NCI-H345 treated with DMSO at 0.1 percent for 48 hours (cell line): ENCODE data around the gene ZNF200.
"Not testable (repeated sequence)": the region's sequence is repeated elsewhere in the genome, so short reads cannot be mapped to it uniquely, and the experiment has no call there.

ENCODE experiments used
- DNase-seq: peaks from one replicate; lab custom pipeline; 2025; ENCODE audit not compliant: unreplicated experiment; lab: John Stamatoyannopoulos, UW

The ZNF200 gene

GRCh38 chr16:3254309-3254708, 19.4 kb upstream of the ZNF200 start:
- DNase-seq, result no peak

- no peak for DNase-seq
Measured at GRCh38 chr16:3252967-3253366, 18.0 kb upstream of the ZNF200 start.

GRCh38 chr16:3249451-3249850, 14.5 kb upstream of the ZNF200 start:
- no peak for DNase-seq

- no peak for DNase-seq
Measured at GRCh38 chr16:3249020-3249419, 14.1 kb upstream of the ZNF200 start.

GRCh38 chr16:3248596-3248995, 13.6 kb upstream of the ZNF200 start:
- no peak for DNase-seq

GRCh38 chr16:3246876-3247275, 11.9 kb upstream of the ZNF200 start:
- no peak for DNase-seq

GRCh38 chr16:3246002-3246401, 11.0 kb upstream of the ZNF200 start:
- no peak for DNase-seq

- DNase-seq, result no peak
Measured at GRCh38 chr16:3243882-3244281, 8.9 kb upstream of the ZNF200 start.

- DNase-seq, result no peak
Measured at GRCh38 chr16:3242709-3243108, 7.8 kb upstream of the ZNF200 start.

- DNase-seq, result no peak
Measured at GRCh38 chr16:3241761-3242160, 6.8 kb upstream of the ZNF200 start.

- DNase-seq, result no peak
Measured at GRCh38 chr16:3235856-3236669, 1.1 kb upstream of the ZNF200 start.

- no peak for DNase-seq
Measured at GRCh38 chr16:3234543-3234856, 458 bp downstream of the ZNF200 start.

- no peak for DNase-seq
Measured at GRCh38 chr16:3223913-3224515, 10.9 kb downstream of the ZNF200 start.

GRCh38 chr16:3220839-3221238, 14.1 kb downstream of the ZNF200 start:
- no peak for DNase-seq

- DNase-seq, result no peak
Measured at GRCh38 chr16:3216263-3216640, 18.7 kb downstream of the ZNF200 start.

GRCh38 chr16:3215601-3216262, 19.2 kb downstream of the ZNF200 start:
- DNase-seq, result no peak

- DNase-seq, result no peak
Measured at GRCh38 chr16:3214904-3215600, 19.9 kb downstream of the ZNF200 start.

- DNase-seq, result no peak
Measured at GRCh38 chr16:3212567-3212966, 22.4 kb downstream of the ZNF200 start.

GRCh38 chr16:3212006-3212405, 23.0 kb downstream of the ZNF200 start:
- no peak for DNase-seq

- no peak for DNase-seq
Measured at GRCh38 chr16:3207086-3207953, 27.6 kb downstream of the ZNF200 start.

- DNase-seq, result not testable (repeated sequence)
Measured at GRCh38 chr16:3205939-3206338, 29.0 kb downstream of the ZNF200 start.
